Erythroblast (primary cell): ENCODE results near the gene MSX1.

ENCODE experiments used
- GATA1 ChIP-seq: IDR thresholded peaks from 2 replicates; pipeline ENCODE4 v1.6.1; 2011; ENCODE audit warnings: low read depth, mild to moderate bottlenecking, control low read depth, low read length, moderate library complexity
- POLR2A ChIP-seq: IDR thresholded peaks from 2 replicates; pipeline ENCODE4 v1.6.1; 2011; ENCODE audit warnings: mild to moderate bottlenecking, low read length

DNA sequence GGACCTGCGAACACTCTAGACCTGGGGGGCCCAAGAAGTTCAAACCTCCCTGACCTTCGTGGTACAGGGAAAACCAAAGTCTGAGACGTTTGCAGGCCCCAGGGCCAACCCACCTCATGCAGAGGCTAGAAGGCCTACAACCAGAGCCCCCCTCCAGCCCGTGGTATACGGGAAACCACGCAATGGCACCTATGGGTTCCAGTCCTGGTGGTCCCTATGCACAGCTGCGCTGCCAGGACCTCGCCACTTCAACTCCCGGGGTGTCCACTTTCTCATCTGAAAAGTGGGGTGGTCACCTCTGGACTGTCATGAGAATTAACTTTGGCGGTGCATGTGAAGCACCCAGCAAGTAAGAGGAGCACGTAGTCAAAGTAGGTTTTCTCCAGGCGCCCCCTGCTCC, 8.4 kb upstream of the MSX1 start:
- TF ChIP-seq POLR2A (no peak), GATA1 (no peak)
